ENCODE measurements around the gene CTSH.
A peak's percentile ranks its signal among the peaks of the same experiment; 100 is the strongest.

Gene CTSH, protein sequence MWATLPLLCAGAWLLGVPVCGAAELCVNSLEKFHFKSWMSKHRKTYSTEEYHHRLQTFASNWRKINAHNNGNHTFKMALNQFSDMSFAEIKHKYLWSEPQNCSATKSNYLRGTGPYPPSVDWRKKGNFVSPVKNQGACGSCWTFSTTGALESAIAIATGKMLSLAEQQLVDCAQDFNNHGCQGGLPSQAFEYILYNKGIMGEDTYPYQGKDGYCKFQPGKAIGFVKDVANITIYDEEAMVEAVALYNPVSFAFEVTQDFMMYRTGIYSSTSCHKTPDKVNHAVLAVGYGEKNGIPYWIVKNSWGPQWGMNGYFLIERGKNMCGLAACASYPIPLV

DNA sequence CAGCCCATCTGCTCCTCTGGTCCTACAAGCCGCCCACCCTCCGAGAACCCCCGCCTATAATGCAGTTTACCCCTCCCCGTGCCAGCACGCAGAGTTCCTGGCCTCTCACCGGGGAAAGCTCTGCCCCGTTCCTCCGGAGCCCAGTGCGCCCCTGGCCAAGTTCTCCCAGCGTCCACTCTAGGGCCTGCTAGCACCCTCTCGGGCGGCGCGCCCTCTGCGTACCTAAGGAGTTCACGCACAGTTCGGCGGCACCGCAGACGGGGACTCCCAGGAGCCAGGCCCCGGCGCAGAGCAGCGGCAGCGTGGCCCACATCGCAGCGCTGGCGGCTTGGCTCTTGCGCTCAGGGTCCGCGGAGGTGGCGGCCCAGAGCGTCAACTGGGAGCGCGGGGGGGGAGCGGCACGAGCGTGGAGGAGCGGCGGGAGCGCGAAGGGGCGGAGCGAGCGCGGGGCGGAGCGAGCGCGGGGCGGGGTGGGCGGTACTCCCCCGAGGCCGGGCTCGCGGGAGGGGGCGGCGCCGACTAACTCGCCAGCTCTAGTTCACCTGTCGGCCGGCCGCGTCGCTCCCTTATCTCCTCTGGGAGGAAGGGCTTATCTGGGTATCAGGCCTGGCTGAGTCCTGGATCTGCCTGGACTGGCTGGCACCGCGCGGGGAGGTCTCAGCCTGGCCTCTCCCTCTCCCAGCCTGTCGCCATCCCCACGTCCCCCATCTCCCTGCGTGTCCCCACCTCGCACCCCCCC lies at the start of gene CTSH:
CTSH (minus strand) TSS at position 378 of the 739 bp plus-strand sequence; CDS start at position 313, 65 bp downstream.
- TF ChIP-seq YY1 (IDR thresholded peaks at IDR 0.05; ENCODE audit: low read depth) (no peak), CEBPB (IDR thresholded peaks at IDR 0.05) (no peak), RAD21 (IDR thresholded peaks at IDR 0.05; ENCODE audit: low read depth) (no peak), ZBTB7A (IDR thresholded peaks at IDR 0.05; ENCODE audit: low read depth) (0 out of 2 replicates have a peak, but pooled peaks have one; percentile 47), EGR1 (IDR thresholded peaks at IDR 0.05) (0 out of 2 replicates have a peak, but pooled peaks have one; percentile 31), TAF1 (IDR thresholded peaks at IDR 0.05; ENCODE audit: low read depth) (no peak), TEAD4 (IDR thresholded peaks at IDR 0.05) (no peak), CREB1 (IDR thresholded peaks at IDR 0.05; ENCODE audit: low read depth) (no peak), EP300 (IDR thresholded peaks at IDR 0.05; ENCODE audit: borderline replicate concordance) (no peak), TCF12 (IDR thresholded peaks at IDR 0.05; ENCODE audit: low read depth) (no peak), FOXM1 (IDR thresholded peaks at IDR 0.05; ENCODE audit: borderline replicate concordance, low read depth) (no peak), NFIC (IDR thresholded peaks at IDR 0.05) (no peak)
- TF ChIP-seq, protein P1, sequence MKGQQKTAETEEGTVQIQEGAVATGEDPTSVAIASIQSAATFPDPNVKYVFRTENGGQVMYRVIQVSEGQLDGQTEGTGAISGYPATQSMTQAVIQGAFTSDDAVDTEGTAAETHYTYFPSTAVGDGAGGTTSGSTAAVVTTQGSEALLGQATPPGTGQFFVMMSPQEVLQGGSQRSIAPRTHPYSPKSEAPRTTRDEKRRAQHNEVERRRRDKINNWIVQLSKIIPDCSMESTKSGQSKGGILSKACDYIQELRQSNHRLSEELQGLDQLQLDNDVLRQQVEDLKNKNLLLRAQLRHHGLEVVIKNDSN (IDR thresholded peaks at IDR 0.05) = no peak
- TF ChIP-seq, protein P2, sequence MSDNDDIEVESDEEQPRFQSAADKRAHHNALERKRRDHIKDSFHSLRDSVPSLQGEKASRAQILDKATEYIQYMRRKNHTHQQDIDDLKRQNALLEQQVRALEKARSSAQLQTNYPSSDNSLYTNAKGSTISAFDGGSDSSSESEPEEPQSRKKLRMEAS (IDR thresholded peaks at IDR 0.05) = peak; percentile 96
- TF ChIP-seq, protein P3, sequence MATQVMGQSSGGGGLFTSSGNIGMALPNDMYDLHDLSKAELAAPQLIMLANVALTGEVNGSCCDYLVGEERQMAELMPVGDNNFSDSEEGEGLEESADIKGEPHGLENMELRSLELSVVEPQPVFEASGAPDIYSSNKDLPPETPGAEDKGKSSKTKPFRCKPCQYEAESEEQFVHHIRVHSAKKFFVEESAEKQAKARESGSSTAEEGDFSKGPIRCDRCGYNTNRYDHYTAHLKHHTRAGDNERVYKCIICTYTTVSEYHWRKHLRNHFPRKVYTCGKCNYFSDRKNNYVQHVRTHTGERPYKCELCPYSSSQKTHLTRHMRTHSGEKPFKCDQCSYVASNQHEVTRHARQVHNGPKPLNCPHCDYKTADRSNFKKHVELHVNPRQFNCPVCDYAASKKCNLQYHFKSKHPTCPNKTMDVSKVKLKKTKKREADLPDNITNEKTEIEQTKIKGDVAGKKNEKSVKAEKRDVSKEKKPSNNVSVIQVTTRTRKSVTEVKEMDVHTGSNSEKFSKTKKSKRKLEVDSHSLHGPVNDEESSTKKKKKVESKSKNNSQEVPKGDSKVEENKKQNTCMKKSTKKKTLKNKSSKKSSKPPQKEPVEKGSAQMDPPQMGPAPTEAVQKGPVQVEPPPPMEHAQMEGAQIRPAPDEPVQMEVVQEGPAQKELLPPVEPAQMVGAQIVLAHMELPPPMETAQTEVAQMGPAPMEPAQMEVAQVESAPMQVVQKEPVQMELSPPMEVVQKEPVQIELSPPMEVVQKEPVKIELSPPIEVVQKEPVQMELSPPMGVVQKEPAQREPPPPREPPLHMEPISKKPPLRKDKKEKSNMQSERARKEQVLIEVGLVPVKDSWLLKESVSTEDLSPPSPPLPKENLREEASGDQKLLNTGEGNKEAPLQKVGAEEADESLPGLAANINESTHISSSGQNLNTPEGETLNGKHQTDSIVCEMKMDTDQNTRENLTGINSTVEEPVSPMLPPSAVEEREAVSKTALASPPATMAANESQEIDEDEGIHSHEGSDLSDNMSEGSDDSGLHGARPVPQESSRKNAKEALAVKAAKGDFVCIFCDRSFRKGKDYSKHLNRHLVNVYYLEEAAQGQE (IDR thresholded peaks at IDR 0.05; ENCODE audit: low read depth) = no peak

DNA sequence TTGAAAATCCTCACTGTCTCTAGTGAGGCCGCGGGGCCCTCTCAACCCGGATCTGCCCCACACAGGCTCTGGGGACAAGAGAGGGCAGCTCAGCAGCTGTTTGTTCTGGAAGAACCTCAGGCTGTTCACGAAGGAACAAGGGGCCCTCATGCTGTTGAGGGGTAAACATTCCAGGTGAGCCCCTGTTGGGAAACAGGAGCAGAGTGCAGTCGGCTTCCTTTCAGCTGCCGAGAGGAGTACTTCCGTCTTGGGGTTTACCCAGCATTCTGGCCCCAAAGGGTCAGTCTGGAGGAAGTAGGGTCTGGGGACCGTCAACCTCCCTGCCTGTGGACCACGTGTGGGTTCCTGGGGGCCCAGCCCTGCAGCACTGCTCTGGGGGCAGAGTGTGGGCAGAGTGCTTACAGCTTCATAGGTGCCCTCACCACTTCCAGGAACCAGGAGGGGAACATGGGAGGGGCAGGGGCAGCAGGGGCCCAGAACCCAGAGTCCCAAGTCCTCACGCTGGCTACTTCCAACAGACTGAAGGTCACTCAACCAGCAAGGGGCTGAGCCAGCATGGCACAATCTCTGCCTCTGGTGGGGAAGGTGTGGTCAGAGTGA lies 49.2 kb upstream of the CTSH start:
- TF ChIP-seq CREB1 (IDR thresholded peaks at IDR 0.05; ENCODE audit: low read depth) = no peak
- no peak for TF ChIP-seq NFIC (IDR thresholded peaks at IDR 0.05)
- TF ChIP-seq, protein P1 (IDR thresholded peaks at IDR 0.05) = no peak
- TF ChIP-seq FOXM1 (IDR thresholded peaks at IDR 0.05; ENCODE audit: borderline replicate concordance, low read depth) = no peak

DNA sequence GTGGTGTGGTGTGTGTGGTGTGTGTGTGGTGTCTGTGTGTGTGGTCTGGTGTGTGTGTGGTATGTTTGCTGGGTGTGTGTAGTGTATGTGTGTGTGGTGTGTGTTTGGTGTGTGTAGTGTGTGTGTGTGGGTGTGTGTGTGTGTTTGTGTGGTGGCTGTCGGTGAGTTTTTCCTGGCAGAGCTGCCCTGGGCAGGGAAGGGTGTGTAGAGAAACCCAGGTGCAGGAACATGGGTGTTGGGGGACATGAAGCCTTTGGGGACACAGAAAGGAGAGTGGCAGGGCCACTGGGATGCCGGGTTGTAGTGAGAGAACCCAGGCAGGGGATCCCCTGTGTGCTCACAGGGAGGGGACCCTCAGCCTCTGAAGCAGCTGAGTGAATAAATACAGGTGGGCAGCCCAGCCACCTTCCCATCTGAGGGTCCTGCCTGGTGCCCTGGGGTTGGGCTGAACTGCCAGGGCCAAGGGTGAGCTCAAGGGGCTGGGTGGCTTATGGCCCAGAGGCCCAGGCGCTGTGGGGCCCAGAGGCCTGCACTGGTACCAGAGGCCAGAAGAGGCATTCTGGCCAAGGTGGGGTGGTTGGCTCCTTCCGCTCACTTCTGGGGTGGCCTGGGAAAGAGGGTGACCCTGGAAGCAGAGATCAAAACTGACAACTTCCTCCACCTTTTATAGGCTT lies 48.5 kb upstream of the CTSH start:
- TF ChIP-seq, protein P2 (IDR thresholded peaks at IDR 0.05) = no peak
- TF ChIP-seq RAD21 (IDR thresholded peaks at IDR 0.05; ENCODE audit: low read depth) (no peak), EP300 (IDR thresholded peaks at IDR 0.05; ENCODE audit: borderline replicate concordance) (no peak)
- TF ChIP-seq, protein P1 (IDR thresholded peaks at IDR 0.05) = no peak

DNA sequence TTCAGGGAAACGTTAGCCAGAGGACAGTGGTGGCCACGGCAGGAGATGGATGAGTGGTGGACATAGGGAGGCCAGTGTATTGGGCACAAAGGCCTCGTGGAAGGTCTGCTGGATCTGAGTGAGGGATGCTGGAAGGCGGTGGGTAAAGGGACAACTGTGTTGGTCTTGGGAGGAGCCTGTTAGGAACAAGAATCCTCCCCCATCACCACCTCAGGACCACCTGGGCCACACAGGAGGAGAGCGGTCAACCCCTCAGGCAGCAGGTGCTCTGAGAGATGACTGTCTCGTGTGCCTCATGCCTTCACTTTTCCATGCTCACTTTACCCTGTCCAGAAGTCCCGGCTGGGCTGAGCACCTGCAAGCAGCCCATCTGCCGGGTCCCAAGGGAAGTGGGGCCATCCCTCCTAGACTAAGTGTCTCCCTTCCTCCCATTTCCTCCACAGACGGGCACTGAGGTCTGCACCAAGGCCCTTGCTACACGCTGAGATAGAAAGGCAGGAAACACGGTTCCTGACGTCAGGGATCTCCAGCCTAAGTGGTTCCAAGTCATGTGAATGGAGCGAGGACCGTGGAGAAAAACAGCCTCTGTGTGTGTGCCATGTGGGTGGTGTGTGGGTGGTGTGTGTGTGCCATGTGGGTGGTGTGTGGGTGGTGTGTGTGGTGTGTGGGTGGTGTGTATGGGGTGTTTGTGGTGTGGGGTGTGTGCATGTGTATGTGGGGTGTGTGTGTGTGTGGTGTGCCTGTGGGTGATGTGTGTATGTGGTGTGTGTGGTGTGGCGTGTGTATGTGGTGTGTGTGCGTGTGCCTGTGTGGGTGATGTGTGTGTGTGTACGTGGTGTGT lies 47.8 kb upstream of the CTSH start:
- TF ChIP-seq TAF1 (IDR thresholded peaks at IDR 0.05; ENCODE audit: low read depth) (no peak), YY1 (IDR thresholded peaks at IDR 0.05; ENCODE audit: low read depth) (no peak), NFIC (IDR thresholded peaks at IDR 0.05) (no peak), TCF12 (IDR thresholded peaks at IDR 0.05; ENCODE audit: low read depth) (no peak), EGR1 (IDR thresholded peaks at IDR 0.05) (no peak), ZBTB7A (IDR thresholded peaks at IDR 0.05; ENCODE audit: low read depth) (no peak), TEAD4 (IDR thresholded peaks at IDR 0.05) (no peak)
- TF ChIP-seq, protein P1 (IDR thresholded peaks at IDR 0.05) = no peak
- TF ChIP-seq, protein P2 (IDR thresholded peaks at IDR 0.05) = no peak

DNA sequence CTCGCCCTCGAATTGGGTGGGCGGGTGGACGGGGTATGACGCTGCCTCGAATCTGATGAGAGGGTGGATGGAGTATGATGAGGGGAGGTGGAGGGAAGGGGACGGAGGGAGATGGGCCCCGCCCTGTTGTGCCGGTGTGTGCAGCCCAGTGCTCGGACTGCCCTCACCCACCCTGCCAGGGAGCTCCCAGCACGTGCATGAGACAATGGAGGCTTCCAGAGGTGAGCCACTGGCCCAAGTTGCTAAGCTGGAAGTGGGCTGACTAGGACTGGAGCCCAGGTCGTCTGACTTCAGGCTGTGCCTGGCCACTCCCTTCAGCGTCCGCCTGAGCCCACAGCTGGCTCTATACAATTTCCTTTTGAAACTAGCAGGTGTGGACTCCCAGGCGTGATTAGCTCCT lies 47.0 kb upstream of the CTSH start:
- TF ChIP-seq EP300 (IDR thresholded peaks at IDR 0.05; ENCODE audit: borderline replicate concordance) (no peak), TEAD4 (IDR thresholded peaks at IDR 0.05) (no peak), FOXM1 (IDR thresholded peaks at IDR 0.05; ENCODE audit: borderline replicate concordance, low read depth) (no peak), CREB1 (IDR thresholded peaks at IDR 0.05; ENCODE audit: low read depth) (no peak), TAF1 (IDR thresholded peaks at IDR 0.05; ENCODE audit: low read depth) (no peak), CEBPB (IDR thresholded peaks at IDR 0.05) (no peak), YY1 (IDR thresholded peaks at IDR 0.05; ENCODE audit: low read depth) (no peak), RAD21 (IDR thresholded peaks at IDR 0.05; ENCODE audit: low read depth) (no peak), NFIC (IDR thresholded peaks at IDR 0.05) (no peak), ZBTB7A (IDR thresholded peaks at IDR 0.05; ENCODE audit: low read depth) (no peak), TCF12 (IDR thresholded peaks at IDR 0.05; ENCODE audit: low read depth) (no peak), EGR1 (IDR thresholded peaks at IDR 0.05) (no peak)
- TF ChIP-seq, protein P1 (IDR thresholded peaks at IDR 0.05) = no peak
- TF ChIP-seq, protein P3 (IDR thresholded peaks at IDR 0.05; ENCODE audit: low read depth) = no peak
- TF ChIP-seq, protein P2 (IDR thresholded peaks at IDR 0.05) = no peak
